ENCODE data around the gene ZSWIM8.
"Not testable (repeated sequence)": the region's sequence is repeated elsewhere in the genome, so short reads cannot be mapped to it uniquely, and the experiment has no call there.

The ZSWIM8 gene

GRCh38 chr10:73785211-73785720 lies at the start of gene ZSWIM8:
Gene ZSWIM8, plus strand, starts transcription at chr10:73785606. Its CDS starts 273 bp downstream, at chr10:73785879.
- DNase-seq (ENCODE audit: low read depth): peak; percentile 77

- not testable (repeated sequence) for DNase-seq (ENCODE audit: low read depth)
Measured at GRCh38 chr10:73740501-73741254, 44.7 kb upstream of the ZSWIM8 start.

GRCh38 chr10:73742454-73742734 lies 43.0 kb upstream of the ZSWIM8 start:
- no peak for DNase-seq (ENCODE audit: low read depth)

GRCh38 chr10:73743327-73743904 lies 42.0 kb upstream of the ZSWIM8 start:
- DNase-seq (ENCODE audit: low read depth): no peak

GRCh38 chr10:73743905-73744663 lies 41.3 kb upstream of the ZSWIM8 start, which contains the start of gene SEC24C:
Gene SEC24C, plus strand, starts transcription at chr10:73744372. Its CDS starts 2,461 bp downstream, at chr10:73746833.
- DNase-seq (ENCODE audit: low read depth): peak; percentile 92

- DNase-seq (ENCODE audit: low read depth): peak; percentile 50
Measured at GRCh38 chr10:73744664-73744975, 40.8 kb upstream of the ZSWIM8 start.

- no peak for DNase-seq (ENCODE audit: low read depth)
Measured at GRCh38 chr10:73746721-73747120, 38.7 kb upstream of the ZSWIM8 start.

GRCh38 chr10:73750819-73751218 lies 34.6 kb upstream of the ZSWIM8 start:
- no peak for DNase-seq (ENCODE audit: low read depth)

GRCh38 chr10:73756183-73756582 lies 29.2 kb upstream of the ZSWIM8 start:
- no peak for DNase-seq (ENCODE audit: low read depth)

- DNase-seq (ENCODE audit: low read depth): no peak
Measured at GRCh38 chr10:73758704-73759511, 26.5 kb upstream of the ZSWIM8 start.

GRCh38 chr10:73759512-73760115 lies 25.8 kb upstream of the ZSWIM8 start:
- no peak for DNase-seq (ENCODE audit: low read depth)

- no peak for DNase-seq (ENCODE audit: low read depth)
Measured at GRCh38 chr10:73761781-73762180, 23.6 kb upstream of the ZSWIM8 start.

GRCh38 chr10:73762915-73763314 lies 22.5 kb upstream of the ZSWIM8 start:
- DNase-seq (ENCODE audit: low read depth): no peak

GRCh38 chr10:73763343-73763742 lies 22.1 kb upstream of the ZSWIM8 start:
- no peak for DNase-seq (ENCODE audit: low read depth)

GRCh38 chr10:73765066-73765465 lies 20.3 kb upstream of the ZSWIM8 start:
- DNase-seq (ENCODE audit: low read depth): no peak

- no peak for DNase-seq (ENCODE audit: low read depth)
Measured at GRCh38 chr10:73768881-73769280, 16.5 kb upstream of the ZSWIM8 start.

- DNase-seq (ENCODE audit: low read depth): no peak
Measured at GRCh38 chr10:73769396-73769795, 16.0 kb upstream of the ZSWIM8 start.

- DNase-seq (ENCODE audit: low read depth): peak; percentile 69
Measured at GRCh38 chr10:73771722-73772280, 13.6 kb upstream of the ZSWIM8 start.

- DNase-seq (ENCODE audit: low read depth): peak; percentile 69
Measured at GRCh38 chr10:73772281-73773151, 12.9 kb upstream of the ZSWIM8 start.

GRCh38 chr10:73773152-73773879 lies 12.1 kb upstream of the ZSWIM8 start:
- DNase-seq (ENCODE audit: low read depth): no peak

Data from activated T-cell treated with anti-CD3 and anti-CD28 coated beads for 24 hours (primary cell).